NCI-H748 (cell line): ENCODE measurements around the gene KRT82.
"Not testable (repeated sequence)": the region's sequence is repeated elsewhere in the genome, so short reads cannot be mapped to it uniquely, and the experiment has no call there.

Experiments
- DNase-seq: peaks from one replicate; lab custom pipeline; 2025; ENCODE audit not compliant: unreplicated experiment; lab: John Stamatoyannopoulos, UW

KRT82 gene

DNA sequence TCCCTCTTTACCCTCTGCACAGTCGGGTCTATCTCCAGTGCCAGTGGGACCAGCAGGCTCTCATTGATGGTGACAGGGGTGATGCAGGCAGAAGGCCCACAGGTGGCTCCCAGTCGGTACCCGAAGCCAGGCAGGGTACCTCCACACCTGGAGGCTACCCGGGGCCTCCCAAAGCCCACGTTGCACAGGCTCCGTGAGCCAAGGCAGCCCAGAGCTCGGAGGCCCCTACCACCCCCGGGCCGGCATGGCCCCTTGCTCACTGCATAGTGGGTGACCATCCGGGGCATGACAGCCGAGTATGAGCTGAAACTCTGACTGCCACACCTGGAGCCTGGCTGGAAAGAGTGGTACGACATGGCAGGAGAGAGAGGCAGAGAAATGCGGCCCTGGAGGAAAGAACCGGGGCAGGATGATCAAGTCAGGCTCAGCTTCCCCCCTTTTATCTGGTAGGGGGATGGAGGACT lies at the start of gene KRT82:
Gene KRT82 (minus strand): TSS at position 414 of the 464 bp plus-strand sequence. CDS start 58 bp downstream, at position 356.
- no peak for DNase-seq

DNA sequence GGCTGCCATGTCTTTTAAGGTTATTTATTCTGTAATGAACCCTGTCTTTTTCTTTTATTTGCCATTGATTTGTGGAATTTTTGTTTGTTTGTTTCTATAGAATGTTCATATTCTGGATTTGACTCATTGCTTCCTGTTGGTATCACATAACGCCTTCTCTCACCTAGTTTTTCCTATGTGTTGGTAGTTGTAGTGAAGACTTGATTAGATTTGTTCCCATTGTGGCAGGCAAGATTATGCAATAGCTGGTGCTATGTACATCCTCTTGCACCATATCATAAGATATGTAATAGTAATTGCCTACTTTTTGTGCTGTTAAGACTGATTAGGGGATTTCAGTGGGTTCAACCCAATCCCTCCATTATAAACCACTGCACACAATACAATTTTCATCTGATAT lies 49.7 kb upstream of the KRT82 start:
- DNase-seq = no peak

DNA sequence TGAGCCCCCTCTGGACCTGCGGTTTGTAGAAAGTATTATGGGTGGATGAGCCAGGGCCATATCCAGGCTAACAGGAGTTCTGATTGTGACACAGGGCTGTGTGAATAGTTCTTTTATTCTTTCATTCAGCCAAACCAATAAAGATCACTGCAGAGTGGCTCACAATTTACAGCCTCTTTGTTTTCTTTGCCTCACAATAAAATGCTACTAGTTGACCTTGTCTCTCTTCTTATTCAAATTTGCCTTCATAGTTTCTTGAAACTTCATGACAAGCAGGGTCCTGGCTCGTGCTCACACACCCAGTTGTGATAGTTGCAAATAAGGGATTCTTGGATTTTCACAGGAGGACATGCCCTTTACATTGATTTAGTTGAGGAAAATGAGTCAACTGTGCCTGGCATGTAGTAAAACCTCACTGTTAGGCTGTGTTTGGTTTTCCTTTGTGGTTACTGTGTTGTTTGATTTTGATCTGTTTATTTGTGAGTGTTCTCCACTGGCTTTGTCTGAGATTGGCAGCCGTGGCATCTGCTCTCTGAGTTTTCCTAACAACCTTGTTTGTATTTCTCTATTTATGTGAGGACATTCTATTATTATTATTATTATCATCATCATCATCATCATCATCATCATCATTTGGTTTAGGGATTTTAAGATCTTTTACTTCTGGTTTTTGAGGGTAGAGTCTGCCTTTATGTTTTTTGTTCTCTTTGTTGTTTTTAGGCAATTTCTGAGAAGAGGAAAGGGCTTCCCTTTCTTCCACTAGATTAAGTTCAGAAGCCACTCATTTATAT lies 48.5 kb upstream of the KRT82 start:
- peak; percentile 48 for DNase-seq

DNA sequence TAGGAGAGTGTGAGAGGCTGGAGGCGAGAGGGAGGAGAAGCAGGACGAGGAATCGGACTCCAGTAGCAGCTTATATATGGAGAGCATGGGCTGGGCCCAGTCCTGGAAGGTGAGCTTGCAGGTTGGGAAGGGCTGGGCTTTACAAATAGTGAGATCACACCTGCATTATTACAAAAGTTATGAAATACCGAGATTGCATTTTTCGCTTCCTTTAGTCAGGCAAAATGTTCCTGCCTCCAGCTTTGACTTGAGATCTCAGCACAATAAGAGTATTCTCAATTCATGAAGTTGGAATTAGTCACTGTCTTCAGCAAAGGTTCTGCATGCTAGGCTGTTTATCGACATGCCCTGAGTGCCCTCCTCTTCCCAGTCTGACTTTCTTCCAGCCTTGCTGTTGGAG lies 46.0 kb upstream of the KRT82 start, which contains the start of gene KRT6B:
Gene KRT6B (minus strand): TSS at position 46 of the 400 bp plus-strand sequence. CDS start 68 bp downstream, outside the sequence.
- no peak for DNase-seq

DNA sequence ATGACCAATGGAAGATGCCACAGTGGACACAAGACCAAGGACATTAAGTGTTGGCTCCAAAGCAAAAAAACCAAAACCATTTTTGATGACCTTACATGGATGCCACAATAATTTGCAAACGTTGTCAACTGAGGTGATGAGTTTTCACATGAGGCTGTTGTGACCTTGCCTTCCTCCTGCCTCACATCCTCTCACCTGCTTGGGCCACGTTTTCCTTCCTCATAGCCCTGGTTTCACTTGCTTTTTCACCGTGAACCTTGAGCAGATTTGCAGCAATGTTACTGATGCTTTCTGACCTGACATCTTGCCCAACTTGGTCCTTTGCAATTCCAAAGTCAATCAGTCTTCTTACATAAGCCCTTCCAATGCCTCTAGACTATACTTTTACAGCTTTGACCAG lies 42.1 kb upstream of the KRT82 start:
- no peak for DNase-seq

DNA sequence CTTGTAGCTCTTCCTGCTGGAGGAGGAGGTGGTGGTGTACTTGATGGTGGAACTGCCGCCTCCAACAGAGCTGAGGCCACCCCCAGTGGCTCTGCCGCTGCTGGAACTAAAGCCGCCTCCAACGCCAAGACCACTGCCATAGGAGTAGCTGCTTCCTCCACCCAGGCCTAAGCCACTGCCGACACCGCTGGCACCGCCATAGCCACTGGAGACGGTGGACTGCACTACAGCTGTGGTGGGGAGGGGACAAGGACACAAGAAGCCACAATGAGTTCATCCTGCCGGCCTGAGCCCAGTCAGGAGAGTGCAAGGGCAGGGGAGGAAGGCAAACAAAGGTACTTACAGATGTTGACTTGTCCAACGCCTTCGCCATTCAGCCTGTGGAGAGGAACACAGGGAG lies 41.1 kb upstream of the KRT82 start:
- DNase-seq = not testable (repeated sequence)

DNA sequence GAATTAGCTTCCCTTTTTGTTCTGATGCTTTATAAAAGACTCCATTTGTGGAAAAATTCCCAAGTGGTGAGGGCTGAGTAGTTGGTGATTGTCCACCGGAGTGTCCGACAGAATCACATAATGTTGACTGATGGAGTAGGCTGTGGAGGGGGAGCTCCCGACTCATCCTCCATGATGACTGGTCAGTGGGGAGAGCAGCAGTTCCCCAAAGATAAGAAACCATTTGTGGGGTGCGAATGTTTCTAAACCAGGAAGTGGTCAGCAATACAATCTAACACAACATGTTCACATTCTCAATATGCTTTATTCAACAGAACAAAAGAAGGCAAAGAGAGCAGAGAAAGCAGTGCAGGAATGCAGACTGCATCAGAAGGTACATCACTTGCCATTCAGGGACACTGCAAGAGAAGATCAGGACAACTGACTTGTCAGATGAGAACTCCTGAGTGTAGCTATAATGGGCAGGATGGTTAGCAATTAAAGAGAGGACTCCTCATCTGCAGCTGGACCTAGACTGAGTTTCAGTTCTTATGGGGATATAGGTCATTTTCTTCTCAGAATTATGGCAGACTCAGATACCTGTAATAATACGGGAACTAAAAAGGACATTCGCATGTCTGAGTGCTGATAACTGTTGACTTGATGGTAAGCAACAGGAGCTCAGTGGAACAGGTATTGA lies 40.4 kb upstream of the KRT82 start:
- no peak for DNase-seq

DNA sequence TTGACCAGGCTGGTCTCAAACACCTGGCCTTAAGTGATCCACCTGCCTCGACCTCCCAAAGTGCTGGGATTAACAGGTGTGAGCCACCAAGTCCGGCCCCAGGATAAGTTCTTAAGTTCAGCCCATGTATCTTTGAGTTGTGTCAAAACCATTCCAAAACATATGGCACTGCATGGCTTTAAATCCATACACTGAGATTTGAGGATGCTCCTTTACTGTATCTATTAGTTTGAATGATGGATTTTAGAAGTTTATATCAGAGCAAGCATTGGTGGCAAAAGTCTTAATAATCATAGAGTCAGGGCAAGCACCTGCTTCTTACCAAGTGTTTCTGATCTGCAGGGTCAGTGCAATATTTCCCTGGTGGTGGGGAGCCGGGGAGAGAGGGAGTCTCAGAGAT lies 39.7 kb upstream of the KRT82 start:
- no peak for DNase-seq

DNA sequence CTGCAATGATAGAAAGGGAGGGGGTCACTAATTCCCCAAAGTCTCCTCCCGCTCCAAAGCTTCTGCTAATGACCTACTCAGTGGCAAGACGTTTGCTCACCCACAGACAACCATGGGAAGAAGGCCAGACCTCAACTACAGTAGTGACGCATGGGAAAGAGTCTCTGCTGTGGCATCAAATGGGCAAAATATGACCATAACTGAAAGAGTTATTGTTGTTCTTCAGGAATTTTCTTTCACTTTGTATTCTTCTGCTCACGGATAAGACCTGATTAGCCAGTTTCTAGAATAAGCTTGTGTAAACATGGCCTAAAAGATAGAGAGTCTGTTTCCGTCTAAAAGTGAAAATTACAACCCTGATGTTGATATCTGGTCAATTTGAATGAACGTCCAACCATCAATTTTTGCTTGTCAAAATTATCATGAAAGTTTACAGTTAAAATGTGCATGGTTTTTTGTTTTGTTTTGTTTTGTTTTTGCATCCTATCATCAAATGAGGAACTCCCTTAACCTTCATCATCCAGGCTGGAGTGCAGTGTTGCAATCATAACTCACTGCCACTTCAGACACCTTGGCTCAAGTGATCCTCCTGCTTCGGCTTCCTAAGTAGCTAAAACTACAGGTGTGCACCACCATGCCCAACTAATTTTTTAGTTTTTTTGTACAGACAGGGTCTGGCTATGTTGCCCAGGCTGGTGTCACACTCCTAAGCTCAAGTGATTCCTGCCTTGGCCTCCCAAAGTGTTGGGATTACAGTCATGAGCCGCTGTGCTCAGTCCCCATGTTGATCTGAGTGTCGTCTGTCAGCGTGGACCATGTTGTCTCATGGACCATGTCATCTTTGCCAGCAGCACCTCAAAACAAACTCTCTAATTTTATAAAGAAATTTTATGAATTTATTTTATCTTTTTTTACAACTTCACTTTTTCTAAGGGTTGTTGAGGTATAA lies 38.8 kb upstream of the KRT82 start:
- DNase-seq = no peak

DNA sequence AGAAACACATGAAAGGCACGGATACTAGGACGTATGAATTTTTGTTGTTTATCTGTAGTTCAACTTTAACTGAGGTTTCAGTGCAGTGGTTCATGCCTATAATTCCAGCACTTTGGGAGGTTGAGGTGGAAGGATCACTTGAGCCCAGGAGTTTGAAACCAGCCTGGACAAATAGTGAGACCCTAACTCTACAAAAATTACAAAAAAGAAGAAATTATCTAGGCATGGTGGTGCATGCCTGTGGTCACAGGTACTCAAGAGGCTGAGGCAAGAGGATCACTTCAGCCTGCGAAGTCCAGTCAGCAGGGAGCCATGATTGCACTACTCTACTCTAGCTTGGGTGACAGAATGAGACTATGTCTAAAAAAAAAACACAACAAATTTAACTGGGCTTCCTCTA lies 37.8 kb upstream of the KRT82 start:
- no peak for DNase-seq

DNA sequence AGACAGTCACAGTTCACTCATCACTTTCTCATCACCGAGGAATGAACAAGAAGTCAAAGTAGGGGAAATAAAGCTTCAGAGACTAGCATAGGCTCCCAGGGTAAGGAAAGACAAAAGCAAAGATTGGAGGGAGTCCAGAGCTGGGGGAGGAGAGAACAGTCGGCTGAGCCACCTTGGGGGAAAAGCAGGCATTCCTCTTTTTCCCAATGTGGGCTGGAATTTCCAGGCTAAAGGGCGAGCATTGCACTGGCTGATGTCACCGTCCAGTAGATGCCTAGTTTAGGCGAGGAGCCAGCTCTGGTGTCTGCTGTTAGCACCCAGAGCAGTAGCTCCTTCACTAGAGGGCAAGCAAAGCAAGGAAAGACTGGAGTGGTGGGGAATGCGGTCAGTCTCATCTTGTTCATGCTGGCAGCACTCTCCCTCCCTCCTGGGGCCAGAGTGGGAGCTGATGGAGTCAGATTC lies 36.5 kb upstream of the KRT82 start:
- DNase-seq = no peak

DNA sequence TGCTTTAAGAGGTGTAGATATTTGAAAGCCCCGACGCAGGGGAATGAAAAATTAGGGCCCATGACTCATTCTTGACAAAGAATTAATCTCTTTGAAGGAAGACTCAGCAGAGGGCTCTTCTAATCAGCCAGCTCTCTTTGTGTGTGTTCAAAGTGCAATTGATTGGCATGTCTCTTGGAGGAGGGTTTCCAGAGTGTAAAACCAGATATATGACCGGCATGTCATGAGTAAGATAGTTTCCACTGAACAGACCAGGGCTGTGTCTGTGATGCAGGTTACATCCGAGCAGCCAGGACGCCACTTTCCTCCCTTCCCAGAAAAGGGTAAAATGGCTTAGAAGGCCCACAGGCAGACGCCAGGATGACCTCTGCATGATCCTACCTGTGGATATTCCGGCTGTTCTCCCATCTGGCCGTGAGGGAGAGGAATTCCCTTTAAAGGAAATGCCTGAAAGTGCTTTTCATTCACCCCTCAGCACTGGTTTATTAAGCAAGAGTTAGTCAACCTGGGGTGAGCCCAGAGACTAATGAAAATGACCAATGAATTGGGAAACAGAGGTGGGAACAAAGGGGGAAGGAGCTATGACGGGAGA lies 35.3 kb upstream of the KRT82 start:
- no peak for DNase-seq

DNA sequence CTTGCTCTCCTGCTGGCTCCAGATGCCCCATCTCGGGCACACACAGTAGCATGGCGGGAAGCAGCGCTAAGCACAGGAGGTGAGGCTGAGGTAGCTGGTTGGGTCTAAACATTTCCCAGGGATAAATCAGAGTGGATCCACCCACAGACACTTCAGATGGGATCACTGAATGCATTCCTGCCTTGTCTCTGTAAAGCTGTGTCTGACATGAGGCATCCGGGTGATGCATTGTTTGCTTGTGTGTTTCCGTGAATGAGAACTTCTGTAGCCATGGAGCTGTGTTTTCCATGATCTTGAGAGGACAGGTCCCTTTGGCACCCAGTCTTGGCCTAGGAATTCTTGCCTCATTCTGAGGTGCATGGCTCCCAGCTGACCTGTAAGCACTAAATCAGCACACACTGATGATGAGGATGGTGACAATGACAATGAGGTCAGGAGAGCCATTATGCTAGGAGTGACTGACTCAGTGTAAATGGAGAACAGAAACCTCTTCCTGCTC lies 34.7 kb upstream of the KRT82 start:
- no peak for DNase-seq

DNA sequence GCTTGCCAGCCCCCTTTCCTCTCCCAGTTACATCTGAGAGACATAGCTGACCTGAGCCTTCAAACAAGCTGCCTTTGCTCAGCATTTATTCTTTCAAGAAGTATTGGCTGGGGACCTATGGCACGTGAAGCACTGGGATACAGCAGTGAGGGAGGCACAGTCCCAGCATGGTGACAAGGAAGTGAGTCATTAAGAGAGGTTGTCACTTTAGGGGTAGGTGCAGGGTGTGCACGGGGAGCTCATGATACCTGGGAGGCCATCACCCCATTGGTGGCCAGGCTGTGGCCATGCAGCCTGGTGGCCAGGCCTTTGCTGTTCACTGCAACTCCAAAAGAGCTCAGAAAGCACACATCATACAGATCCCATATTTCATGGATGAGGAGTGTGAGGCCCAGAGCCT lies 33.7 kb upstream of the KRT82 start:
- no peak for DNase-seq

DNA sequence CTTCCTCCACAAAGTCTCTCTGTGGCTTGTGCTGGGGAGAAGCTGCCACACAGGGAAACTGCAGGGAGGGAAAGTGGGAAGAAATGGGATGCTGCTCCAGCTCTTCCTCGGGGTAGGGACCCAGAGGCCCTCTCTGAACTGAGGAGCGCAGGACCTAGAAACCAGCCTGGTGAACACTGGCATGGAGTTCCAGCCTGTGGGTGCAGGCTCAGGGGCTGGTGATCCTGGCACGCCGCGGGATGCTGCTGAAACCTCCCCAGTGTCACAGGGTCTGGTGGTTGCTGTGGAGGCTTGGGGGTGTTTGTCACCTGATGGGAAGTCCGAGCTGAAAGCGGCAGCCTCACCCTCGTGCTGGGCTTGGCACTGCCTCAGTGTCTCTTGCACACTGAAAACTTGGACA lies 33.3 kb upstream of the KRT82 start:
- DNase-seq = no peak

DNA sequence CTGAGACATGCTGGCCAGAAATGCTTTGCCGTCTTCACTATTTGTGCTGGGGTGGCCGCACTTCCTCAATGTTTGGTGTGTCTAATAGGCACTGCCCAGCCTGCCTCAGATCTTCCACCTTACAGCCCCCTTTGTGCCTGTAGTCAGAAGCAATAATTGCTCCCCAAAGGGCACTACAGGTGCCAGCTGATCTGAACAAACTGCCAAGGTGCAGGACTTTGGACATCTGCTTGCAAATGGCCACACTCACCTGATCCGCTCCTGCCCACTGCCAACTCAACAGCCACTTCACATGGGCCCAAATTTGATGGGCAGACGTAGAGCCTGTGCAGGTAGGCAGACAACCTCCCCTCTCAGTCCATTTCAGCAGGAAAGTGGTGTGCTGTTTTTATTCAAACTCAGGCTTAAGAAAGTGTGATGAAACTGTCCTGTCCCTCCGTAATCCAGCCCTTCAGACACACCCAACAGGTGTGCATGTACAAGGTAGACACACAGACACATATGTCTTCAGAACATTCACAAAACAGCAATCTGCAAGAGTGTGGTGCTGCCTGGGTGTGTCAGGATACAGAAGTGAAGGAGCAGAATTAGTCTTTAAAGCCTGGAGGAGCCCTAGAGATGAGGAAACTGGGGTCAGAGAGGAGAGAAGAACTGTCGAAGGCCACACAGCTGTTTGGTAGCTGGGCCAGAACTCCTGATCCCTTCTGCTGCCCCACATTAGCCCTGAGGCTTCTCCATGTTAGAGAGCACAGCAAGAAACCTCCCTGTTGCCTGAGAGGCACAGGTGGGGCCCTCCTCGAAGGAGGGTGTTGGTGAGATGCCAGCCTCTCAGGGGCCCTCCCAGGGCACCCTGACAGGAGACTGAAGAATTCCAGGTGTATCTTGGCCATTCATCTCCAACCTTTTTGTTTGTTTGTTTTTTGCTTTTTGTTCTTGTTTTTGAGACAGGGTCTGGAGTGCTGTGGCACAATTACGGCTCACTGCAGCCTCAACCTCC lies 32.5 kb upstream of the KRT82 start:
- no peak for DNase-seq

DNA sequence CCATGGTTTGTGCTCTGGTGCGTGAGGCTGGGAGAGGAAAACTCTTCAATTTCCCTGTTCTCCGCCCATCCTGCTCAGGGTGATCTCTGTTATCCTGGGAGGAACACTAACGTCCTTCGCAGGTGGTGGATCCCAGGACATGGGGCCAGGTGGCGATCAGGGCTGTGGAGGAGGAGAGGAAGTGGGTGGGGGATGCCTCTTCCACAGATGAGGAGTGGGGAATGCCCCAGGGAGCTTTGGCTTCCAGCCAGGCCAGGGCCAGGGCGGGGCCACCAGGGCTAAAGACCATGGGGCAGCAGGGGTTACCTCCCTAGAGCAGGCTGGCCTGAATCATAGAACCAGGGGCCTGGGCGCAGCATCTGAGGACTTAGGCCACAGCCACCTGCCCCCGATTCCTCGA lies 31.4 kb upstream of the KRT82 start:
- DNase-seq = peak; percentile 21

DNA sequence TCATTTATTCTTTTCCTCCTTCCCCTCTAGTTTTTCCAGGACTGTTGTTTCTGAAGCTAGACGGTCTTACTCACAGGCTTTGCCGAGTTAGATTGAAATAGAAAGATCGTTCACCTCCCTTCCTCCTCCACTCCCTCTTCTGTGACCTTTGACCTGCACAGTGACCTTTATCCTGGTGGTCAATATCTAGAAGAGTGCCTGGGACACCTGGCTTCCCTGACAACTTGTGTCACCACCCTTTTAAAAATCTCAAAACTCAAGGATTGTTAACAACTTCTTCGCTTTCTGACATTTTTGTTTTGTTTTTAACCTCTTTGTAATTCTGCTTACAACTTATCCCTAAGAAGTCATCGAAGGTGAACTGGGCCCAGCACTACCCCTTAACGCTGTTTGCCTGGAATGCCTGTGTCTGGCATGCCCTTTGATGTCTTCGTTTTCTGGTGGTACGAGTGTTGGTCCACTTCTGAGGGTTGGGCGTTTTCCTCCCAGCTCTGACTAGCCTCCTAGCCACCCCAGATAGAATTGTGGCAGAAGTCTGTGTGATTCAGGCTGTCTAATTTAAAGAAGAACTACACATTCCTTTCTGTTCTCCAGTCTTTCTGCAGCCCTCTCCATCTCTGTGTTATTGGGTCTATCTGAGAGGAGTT lies 30.8 kb upstream of the KRT82 start:
- DNase-seq = no peak
